OCI-LY3 (cell line): ENCODE measurements around the gene SEPTIN12.

ENCODE experiments used
- CTCF ChIP-seq: fragments of 200-600, 300-600 bp; sonication (generic); IDR thresholded peaks from 2 replicates; pipeline ENCODE4 v1.5.1; 2014; ENCODE audit warnings: antibody characterized with exemption, low read length, low read depth
- EZH2phosphoT487 ChIP-seq: fragments of 200-600 bp; shearing (Covaris generic); IDR thresholded peaks from 2 replicates; pipeline ENCODE4 v1.6.1; 2018; ENCODE audit warnings: antibody characterized with exemption, mixed run types, low read depth

- TF ChIP-seq CTCF (no peak), EZH2phosphoT487 (no peak)
Measured at GRCh38 chr16:4752351-4753100, 35.6 kb downstream of the SEPTIN12 start.
